PC-9 (cell line): ENCODE data around the gene SCAMP1. TPM values are rescaled to one million over a fixed set of nuclear protein-coding genes. Genes with fewer than 3 reads are reported as not detected.

ENCODE experiments used
- BruUV-seq: library from RNA; stranded (reverse); fragments of 400-500 nt; replicated peaks from 2 replicates; lab custom pipeline; 2021; lab: Mats Ljungman, UMichigan
- CTCF ChIA-PET: fragments of 300-600 bp; sonication (Branson Sonifier 250); formaldehyde crosslinking; loops from one replicate; lab custom pipeline; 2022; ENCODE audit warnings: antibody characterized with exemption; lab: Charles Lee
- POLR2A ChIA-PET: fragments of 300-600 bp; sonication (Branson Sonifier 250); formaldehyde crosslinking; loops from one replicate; lab custom pipeline; 2022; ENCODE audit warnings: antibody characterized with exemption; ENCODE audit not compliant: unreplicated experiment; lab: Charles Lee
- DNase-seq, 2 experiments: peaks; one replicate each; pipeline versions ENCODE4 v3.0.0 to v3.0.0-alpha.2; 2015 to 2022; ENCODE audit warnings: mixed read lengths in 1 of 2
- H2AFZ ChIP-seq: fragments of 200-600 bp; sonication (generic); 2 replicates; pipeline ENCODE4 v1.8.1; 2017; ENCODE audit warnings: antibody characterized with exemption
- H3F3A ChIP-seq: fragments of 200-600 bp; sonication (generic); 2 replicates; pipeline ENCODE4 v1.8.1; 2017; ENCODE audit warnings: antibody characterized with exemption, mild to moderate bottlenecking, low read depth; ENCODE audit not compliant: insufficient read depth
- H3K27ac ChIP-seq: fragments of 200-600 bp; sonication (generic); 2 replicates; pipeline ENCODE4 v1.6.1; 2016; ENCODE audit warnings: mixed run types
- H3K27me3 ChIP-seq: fragments of 200-600 bp; sonication (generic); 2 replicates; pipeline ENCODE4 v1.6.1; 2016; ENCODE audit warnings: low read depth, mixed run types; ENCODE audit not compliant: insufficient read depth
- H3K36me3 ChIP-seq: fragments of 200-600 bp; sonication (generic); 2 replicates; pipeline ENCODE4 v1.6.1; 2016; ENCODE audit warnings: low read depth, mixed run types
- H3K4me1 ChIP-seq: fragments of 200-600 bp; sonication (generic); replicated peaks from 2 replicates; pipeline ENCODE4 v1.6.1; 2016; ENCODE audit warnings: mixed run types; ENCODE audit not compliant: insufficient read depth
- H3K4me2 ChIP-seq: fragments of 200-600 bp; sonication (generic); 2 replicates; pipeline ENCODE4 v1.6.1; 2017; ENCODE audit warnings: mixed run types
- H3K4me3 ChIP-seq: fragments of 200-600 bp; sonication (generic); 2 replicates; pipeline ENCODE4 v1.6.1; 2016; ENCODE audit warnings: mixed run types
- H3K79me2 ChIP-seq: fragments of 200-600 bp; sonication (generic); 2 replicates; pipeline ENCODE4 v1.6.1; 2017; ENCODE audit warnings: low read depth, mixed run types
- H3K9me2 ChIP-seq: fragments of 200-600 bp; sonication (generic); 2 replicates; pipeline ENCODE4 v1.8.1; 2017; ENCODE audit warnings: mild to moderate bottlenecking; ENCODE audit not compliant: insufficient read depth
- H3K9me3 ChIP-seq: fragments of 200-600 bp; sonication (generic); 2 replicates; pipeline ENCODE4 v1.8.1; 2016; ENCODE audit warnings: low read depth; ENCODE audit not compliant: insufficient read depth
- H4K20me1 ChIP-seq: fragments of 200-600 bp; sonication (generic); 2 replicates; pipeline ENCODE4 v1.8.1; 2017; ENCODE audit not compliant: insufficient read depth
- EZH2 ChIP-seq: fragments of 200-600 bp; sonication (generic); IDR thresholded peaks from 2 replicates; pipeline ENCODE4 v1.8.0; 2017; ENCODE audit warnings: antibody characterized with exemption, low read depth
- intact Hi-C: fragments of 100-400 bp; cut with micrococcal nuclease; formaldehyde crosslinking; loops from one replicate; pipeline ENCODE4 v1.10.0; 2022; ENCODE audit not compliant: unreplicated experiment
- total RNA-seq: library from RNA; stranded (reverse); gene quantifications from 2 replicates; pipeline ENCODE4 v1.2.3, GENCODE V29; 2021
- TF ChIP-seq, protein P1 (sequence below): fragments of 200-600 bp; sonication (generic); conservative IDR thresholded peaks from 2 replicates; pipeline ENCODE4 v1.6.1; 2017; ENCODE audit warnings: mixed run types, antibody characterized with exemption, mild to moderate bottlenecking, moderate library complexity

Gene SCAMP1
- total RNA-seq, 1 experiment from 2014 or later: 38.7 TPM

DNA sequence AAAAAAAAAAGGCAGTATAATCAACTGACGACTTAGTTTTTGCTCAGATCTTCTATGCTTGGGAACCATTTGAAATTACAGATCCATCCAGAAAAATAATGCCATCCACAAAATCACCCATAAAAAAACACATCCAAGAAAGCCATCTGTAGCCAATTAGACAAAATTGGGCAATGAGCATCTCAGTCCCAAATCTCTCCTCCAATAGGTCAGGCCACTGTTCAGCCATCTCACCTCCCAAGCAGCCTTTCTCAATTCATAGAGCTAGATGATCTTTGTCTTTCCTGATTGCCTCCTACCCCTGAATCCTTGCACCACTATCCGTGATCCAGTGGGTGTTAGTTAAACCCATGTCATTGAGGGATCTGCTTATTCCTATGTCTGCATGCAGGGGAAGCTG lies 139.6 kb downstream of the SCAMP1 start:
- H3K79me2 ChIP-seq: peaks cover 70% of the 10 kb centered on the region

DNA sequence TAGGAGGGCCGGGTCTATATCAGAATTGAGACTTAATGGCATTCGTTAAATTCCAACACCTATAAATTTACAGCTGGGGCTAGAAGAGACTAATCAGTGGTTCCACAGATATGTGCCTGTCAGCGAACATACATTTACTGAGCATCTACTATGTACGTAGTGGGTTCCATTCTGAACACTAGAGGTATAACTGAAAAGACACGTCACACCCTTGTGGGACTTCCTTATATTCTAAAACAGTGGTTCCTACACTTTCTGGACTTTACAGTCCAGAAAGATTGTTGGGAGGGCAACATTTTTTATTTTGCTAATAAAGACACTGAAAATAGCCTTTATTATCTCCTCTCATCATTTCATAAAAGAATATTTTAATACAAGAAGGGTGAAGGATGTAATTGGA lies 140.5 kb downstream of the SCAMP1 start:
- TF ChIP-seq, protein P1, sequence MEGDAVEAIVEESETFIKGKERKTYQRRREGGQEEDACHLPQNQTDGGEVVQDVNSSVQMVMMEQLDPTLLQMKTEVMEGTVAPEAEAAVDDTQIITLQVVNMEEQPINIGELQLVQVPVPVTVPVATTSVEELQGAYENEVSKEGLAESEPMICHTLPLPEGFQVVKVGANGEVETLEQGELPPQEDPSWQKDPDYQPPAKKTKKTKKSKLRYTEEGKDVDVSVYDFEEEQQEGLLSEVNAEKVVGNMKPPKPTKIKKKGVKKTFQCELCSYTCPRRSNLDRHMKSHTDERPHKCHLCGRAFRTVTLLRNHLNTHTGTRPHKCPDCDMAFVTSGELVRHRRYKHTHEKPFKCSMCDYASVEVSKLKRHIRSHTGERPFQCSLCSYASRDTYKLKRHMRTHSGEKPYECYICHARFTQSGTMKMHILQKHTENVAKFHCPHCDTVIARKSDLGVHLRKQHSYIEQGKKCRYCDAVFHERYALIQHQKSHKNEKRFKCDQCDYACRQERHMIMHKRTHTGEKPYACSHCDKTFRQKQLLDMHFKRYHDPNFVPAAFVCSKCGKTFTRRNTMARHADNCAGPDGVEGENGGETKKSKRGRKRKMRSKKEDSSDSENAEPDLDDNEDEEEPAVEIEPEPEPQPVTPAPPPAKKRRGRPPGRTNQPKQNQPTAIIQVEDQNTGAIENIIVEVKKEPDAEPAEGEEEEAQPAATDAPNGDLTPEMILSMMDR: no peak
- no peak for TF ChIP-seq EZH2
- no TSS peak for BruUV-seq
- Histone ChIP-seq H3K4me1 (peaks cover 59% of the 10 kb centered on the region), H3K4me3 (no peak overlapping the region), H3K36me3 (no peaks in the 10 kb centered on the region), H3F3A (peaks cover 25% of the 10 kb centered on the region), H2AFZ (no peak overlapping the region), H3K79me2 (peaks cover 65% of the 10 kb centered on the region), H3K9me3 (no peaks in the 10 kb centered on the region), H3K27ac (no peak overlapping the region), H4K20me1 (no peaks in the 10 kb centered on the region), H3K27me3 (no peaks in the 10 kb centered on the region), H3K4me2 (no peak overlapping the region), H3K9me2 (no peaks in the 10 kb centered on the region)
- CTCF ChIA-PET: no interaction called here
- DNase-seq: no peak
- intact Hi-C loops: loop anchor here (10.0 kb wide), 1 partner anchor 94 kb away; no protein-coding TSS in a partner anchor
- POLR2A ChIA-PET: no interaction called here

More for the DNA sequence above, 139.6 kb downstream of the SCAMP1 start:
- Histone ChIP-seq H3K9me3 (no peaks in the 10 kb centered on the region), H3K27ac (no peak overlapping the region), H3F3A (peaks cover 16% of the 10 kb centered on the region), H3K9me2 (no peaks in the 10 kb centered on the region), H3K36me3 (no peaks in the 10 kb centered on the region), H3K4me2 (no peak overlapping the region), H4K20me1 (no peaks in the 10 kb centered on the region), H3K4me1 (peaks cover 53% of the 10 kb centered on the region), H2AFZ (no peak overlapping the region), H3K4me3 (no peak overlapping the region), H3K27me3 (no peaks in the 10 kb centered on the region)
- no peak for DNase-seq
- ChIA-PET POLR2A (no interaction called here), CTCF (no interaction called here)
- no TSS peak for BruUV-seq
- TF ChIP-seq, protein P1: no peak
- no peak for TF ChIP-seq EZH2
- intact Hi-C loops: loop anchor here (10.0 kb wide), 1 partner anchor 95 kb away; no protein-coding TSS in a partner anchor

DNA sequence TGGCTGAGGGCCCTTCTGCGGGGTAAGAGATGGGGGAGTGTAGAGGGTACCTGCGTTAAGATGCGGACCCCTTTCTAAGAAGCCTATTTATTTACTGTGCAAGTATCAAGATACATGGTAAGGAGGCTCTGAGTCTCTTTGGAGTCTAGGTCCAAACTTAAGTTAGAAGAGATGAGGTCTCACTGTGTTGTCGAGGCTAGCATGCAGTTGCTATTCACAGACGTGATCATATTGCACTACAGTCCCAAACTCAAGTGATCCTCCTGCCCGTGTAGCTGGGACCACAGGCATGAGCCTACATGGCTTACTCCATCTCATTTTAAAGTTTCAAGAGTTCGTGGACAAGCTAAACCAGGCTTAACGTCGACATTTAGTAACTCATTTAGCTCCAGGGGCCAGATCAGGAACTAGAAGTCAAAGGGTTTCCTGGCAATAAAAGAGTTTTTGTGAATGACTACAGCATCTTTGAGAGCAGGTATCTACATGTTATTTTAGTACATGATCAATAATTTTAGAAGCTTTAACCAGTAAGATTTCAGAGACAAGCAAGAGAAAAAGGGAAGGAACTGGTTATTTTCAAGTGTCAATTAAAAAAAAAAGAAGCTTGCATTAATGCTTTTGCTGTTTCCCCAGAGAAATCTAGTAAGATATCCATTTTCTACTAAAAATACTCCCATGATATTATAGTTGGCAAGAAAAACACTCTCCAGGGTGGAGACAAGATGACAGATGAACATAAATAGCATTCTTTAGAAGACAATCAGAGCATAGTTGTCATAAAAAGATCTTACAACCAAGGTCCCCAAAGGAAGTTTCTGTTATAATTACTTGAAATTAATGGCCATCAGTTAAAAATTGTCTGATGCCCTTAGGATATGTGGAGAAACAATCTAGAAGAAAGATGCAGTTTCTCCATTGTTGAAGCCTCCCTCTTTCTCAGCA lies 141.3 kb downstream of the SCAMP1 start:
- Histone ChIP-seq H3K27ac (0 out of 2 replicates have a peak overlapping the region, but pooled peaks have one; percentile 22), H4K20me1 (no peaks in the 10 kb centered on the region), H3K4me1 (peaks cover 59% of the 10 kb centered on the region), H3K4me3 (no peak overlapping the region), H3F3A (peaks cover 30% of the 10 kb centered on the region), H3K9me3 (no peaks in the 10 kb centered on the region), H3K9me2 (no peaks in the 10 kb centered on the region), H3K27me3 (no peaks in the 10 kb centered on the region), H2AFZ (no peak overlapping the region), H3K79me2 (peaks cover 70% of the 10 kb centered on the region), H3K36me3 (no peaks in the 10 kb centered on the region), H3K4me2 (no peak overlapping the region)
- ChIA-PET CTCF (no interaction called here), POLR2A (no interaction called here)
- intact Hi-C loops: loop anchor here (10.0 kb wide), 1 partner anchor 93 kb away; no protein-coding TSS in a partner anchor
- no TSS peak for BruUV-seq
- TF ChIP-seq EZH2: no peak
- TF ChIP-seq, protein P1: no peak
- DNase-seq: no peak
